GM19438 (cell line): ENCODE results near the gene KIAA1671.

ENCODE experiments used
- ATAC-seq: cut with Tn5 transposase; IDR thresholded peaks from one replicate; pipeline ENCODE4 v1.9.1; 2021; ENCODE audit warnings: low read depth; ENCODE audit not compliant: unreplicated experiment

The KIAA1671 gene

DNA sequence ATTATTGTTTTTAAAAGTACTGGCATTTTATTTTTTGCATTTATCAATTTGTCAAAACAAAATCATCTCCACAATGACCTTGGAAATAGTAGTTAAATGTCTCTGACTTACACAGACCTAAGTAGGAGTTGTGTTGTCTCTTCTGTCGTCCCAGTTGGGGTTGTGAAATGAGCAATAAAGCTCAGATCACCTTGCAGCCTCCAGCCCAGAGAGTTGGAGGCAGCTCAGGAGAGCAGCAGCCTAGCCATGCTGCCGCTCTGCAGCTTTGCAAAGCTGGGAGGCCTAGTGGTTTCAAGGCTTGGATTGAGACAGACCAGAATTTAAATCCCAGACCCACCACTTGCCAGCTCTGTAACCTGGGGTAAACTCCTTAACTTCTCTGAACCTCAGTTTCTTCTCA is 181.9 kb downstream of the KIAA1671 start:
- no peak for ATAC-seq

DNA sequence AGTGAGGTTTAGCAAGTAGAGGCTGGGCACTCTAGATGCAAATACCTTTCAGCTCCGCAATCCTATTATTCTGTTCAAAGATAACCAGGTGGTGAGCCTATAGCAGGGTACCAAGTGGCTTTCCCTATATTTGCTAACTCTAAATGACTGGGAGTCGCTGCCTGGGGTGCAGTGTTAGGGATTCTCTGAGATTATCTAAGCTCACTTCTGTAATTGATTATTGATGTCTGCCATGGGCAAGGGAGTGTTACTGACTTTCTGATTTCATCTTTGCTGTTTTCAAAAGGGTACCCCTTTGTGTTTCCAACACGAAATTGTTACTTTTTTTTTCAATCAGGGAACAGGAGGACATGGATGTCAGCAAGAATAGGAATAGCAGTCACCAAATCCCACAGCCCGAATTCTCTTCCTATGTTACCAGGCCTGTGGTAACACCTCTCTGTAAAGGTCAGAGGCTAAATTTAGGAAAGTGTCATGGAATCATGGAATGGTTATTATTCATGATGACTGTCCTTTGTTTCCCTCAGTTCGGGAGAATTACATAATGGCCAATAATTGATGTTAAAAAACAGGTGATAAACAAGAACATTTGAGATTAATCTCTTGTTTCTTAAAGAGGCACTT is 184.5 kb downstream of the KIAA1671 start:
- ATAC-seq, result no peak

DNA sequence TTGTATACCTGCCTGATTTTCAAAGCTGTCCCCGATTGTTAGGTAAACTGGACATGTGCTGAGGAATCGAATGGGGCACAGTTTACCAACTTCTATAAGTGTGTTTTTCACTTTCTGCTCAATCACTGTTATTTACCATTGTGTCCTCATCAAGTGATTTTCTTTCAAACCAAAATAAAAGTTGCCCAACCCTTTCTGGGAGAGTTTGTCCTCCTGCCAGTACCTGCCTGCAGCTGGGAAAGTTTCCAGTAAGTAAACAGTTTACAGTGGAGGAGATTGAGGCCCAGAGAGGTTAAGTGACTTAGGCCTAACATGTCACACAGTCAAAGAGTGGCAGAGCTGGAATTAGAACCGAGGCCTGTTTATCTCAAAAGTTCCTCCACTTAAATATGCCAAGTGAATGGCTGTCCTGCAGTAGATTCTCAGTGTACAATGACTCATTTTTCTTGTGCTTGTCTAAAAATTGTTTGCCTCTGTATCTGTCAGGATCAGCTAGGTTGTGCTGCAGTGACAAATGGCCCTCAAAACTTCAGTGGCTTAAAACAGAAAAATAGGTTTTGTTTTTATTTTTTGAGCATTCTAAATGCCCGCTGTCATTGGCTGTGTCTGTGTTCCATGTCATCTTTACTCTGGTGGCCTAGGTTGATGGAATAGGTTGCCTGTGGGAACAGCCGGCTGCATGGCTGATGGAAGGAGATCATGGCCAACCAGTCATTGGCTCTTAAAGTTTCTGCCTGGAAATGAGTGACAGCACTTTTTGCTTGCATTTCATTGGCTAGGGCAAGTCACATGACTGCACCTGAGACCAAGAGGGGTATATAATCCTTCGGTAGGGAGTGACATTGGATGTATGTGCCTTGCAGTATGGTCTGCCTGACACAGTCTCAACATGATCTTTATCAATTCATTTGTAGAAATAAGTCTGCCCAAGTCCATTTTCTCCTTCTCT is 185.3 kb downstream of the KIAA1671 start:
- no peak for ATAC-seq

DNA sequence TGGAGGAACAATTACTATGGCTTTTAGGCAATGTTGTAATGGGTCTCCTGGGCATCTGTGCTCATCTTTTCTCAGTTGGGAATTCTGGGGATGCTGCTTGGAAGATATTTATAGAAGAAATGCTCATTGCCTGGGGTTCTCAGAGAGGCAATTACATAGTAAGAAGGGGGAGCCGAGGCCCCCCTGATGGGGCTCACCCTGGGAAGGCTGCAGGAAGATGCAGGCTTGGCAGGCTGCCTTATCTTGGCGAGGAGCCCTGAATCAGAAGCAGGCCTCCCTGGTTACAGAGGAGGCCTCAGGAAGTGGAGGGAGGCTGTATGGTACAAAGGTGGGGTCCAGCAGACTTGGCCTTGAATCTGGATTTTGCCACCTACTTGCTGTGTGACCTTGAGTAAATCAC is 186.5 kb downstream of the KIAA1671 start:
- no peak for ATAC-seq

DNA sequence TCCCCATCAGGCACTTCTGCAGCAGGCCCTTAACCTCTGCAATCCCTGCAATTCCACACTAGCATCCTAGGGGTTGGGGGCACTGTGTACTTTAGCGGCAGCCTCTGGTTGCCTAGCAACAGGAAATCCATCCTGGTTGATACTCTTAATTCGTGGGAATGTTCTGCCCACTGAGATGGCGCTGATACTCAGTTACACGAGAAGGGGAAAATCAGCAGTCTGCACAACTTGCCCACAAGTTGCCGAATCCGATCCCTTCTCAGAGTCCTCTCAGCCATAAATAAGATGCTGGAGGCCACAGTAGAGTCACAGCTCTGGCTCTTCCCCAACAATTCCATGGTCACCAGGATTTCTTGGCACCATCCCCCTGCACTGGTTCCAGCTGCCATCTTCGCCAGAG is 189.6 kb downstream of the KIAA1671 start:
- ATAC-seq, result no peak

DNA sequence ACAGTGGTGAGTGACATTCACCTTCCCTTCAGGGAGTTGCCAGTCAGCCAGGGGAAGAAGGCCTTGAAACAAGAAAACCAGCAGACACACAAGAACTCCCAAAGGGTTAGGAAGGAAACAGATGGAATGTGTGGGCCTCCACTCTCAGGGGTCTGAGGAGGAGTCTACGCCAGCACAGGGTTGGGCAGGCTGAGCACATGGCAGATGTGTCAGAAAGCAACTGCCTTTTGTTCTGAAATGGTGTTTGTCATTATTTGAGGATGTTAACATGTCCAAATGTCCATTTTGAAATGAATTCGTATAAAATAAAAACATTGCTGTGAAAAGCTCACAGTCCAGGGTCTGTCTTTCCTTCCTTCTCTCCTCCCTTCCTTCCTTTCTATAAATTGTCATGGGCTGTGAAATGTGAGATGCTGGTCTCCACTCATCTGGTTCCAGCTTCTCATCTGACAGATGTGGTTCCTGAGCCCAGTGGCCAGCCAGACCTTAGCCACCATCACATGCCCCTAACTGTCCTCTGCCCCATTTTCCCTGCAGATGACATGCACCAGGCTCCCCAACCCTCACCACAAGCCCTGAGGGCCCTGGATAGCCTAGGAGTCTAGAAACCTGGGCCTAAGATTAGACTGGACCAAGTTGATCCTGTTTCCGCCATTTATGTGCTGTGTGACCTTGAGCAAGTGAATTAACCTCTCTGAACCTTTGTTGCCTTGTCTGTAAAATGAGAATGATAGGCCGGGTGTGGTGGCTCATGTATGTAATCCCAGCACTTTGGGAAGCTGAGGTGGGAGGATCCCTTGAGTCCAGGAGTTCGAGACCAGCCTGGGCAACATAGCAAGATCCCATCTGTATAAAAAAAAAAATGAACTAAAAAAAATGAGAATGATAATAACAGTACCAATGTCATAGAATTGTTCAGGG is 190.9 kb downstream of the KIAA1671 start:
- ATAC-seq, result no peak

DNA sequence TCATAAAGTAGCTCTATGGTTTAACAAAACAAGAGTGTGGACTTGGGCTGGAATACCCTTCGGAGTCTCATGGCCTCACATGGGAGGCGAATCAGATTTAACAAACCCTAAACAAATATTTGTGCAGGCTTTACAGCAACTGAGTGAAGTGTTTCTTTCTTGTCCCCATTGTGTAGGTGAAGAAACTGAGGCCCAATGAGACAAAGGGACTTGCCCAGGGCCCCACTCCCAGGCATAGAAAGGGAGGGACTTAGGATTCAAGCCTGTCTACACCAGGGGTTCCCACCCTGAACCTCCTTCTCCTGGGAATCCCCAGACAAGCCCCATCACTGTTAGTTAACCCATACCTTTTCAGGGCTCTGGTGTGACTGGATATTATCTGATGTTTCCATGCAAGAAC is 192.0 kb downstream of the KIAA1671 start:
- ATAC-seq, result no peak

DNA sequence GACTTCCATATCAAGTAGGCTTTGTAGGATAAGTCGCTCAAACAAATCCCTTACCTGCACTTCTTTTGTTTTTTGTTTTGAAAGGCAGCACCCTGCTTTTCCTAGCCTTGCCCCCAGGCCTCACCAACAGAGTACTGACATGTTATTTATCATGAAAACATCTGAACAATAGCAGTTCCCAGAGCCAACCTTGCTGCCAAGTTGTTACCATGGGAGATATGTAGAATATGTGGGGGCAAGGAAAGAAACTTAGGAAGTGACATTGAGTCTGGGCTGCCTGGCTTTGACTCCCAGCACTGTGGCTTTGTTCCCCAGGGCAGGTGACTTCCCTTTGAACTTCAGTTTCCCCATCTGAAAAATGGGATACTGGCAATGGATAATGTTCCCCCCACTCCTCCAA is 193.8 kb downstream of the KIAA1671 start:
- ATAC-seq, result no peak

DNA sequence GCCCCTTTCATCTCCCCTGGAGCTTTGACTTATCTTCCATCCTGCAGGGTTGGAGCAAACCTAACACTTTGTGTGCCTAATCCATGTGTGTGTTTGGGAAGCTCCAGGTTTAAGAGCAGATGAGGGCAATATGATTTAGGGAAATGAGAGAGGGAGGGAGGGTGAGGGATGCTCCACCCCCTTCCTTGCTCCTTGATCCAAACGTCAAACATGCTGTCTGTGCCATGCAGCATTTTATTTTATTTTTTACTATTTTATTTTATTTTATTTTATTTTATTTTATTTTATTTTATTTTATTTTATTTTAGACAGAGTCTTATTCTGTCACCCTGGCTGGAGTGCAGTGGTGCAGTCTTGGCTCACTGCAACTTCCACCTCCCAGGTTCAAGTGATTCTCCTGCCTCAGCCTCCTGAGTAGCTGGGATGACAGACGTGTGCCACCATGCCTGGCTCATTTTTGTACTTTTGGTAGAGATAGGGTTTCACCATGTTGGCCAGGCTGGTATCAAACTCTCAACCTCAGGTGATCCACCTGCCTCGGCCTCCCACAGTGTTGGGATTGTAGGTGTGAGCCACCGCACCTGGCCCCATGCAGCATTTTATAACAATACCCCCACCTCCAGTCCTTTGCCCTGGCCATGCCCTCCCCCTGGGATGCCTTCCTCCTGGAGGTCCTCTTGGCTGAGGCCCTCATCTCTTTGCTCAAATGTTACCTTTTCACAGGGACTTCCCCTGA is 194.6 kb downstream of the KIAA1671 start:
- ATAC-seq, result no peak

DNA sequence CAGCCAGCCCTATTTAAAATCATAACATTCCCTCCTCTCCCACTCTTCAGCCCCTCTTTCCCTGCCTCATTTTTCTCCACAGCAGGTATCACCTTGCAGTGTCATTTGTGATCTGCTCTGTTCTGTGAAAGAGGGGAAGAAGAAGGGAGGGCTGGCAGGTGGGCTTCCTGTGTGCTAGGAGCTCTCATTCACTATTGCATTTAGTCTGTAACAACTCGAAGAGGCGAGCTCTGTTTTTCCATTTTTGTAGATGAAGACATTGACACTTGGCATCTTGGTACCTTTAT is 195.1 kb downstream of the KIAA1671 start:
- no peak for ATAC-seq

DNA sequence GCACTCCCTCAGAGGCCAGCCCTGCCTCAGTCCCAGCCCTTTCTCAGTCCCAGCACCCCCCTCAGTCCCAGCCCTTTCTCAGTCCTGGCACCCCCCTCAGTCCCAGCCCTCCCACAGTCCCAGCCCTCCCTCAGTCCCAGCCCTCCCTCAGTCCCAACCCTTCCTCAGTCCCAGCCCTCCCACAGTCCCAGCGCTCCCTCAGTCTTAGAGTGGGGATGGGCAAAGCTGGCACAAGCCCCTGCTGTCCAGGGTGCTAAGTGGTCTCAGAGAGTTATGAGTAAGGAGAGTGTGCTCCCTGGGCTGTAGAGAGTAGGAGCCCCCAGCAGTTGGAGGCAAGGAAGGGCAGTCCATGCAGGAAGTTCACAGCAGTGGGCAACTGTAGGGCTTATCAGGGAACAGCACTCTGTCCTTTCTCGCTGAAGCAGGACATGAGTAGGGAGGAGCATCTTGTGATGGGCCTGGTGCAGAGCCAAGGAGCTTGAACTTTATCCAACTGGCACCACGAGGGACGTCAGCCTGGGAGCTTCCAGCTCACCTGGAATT is 195.7 kb downstream of the KIAA1671 start:
- no peak for ATAC-seq

DNA sequence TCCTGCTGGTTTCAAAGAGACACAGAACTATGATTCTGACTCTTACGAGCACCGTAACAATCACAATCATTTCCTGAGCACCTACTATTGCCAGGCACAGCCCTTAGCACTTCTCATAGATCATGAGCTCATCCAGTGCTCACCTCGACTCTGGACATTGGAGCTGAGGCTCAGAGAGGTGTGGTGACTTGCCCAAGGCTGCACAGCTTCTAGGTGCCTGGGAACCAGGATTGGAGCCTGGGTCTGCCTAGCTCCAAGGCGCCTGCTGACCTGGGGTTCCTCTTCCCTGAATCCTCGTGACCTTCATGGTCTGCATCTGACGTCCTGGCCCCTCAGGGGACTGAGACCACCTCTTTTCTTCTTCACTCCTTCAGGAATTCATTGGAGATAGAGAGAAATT is 196.5 kb downstream of the KIAA1671 start:
- ATAC-seq, result no peak

DNA sequence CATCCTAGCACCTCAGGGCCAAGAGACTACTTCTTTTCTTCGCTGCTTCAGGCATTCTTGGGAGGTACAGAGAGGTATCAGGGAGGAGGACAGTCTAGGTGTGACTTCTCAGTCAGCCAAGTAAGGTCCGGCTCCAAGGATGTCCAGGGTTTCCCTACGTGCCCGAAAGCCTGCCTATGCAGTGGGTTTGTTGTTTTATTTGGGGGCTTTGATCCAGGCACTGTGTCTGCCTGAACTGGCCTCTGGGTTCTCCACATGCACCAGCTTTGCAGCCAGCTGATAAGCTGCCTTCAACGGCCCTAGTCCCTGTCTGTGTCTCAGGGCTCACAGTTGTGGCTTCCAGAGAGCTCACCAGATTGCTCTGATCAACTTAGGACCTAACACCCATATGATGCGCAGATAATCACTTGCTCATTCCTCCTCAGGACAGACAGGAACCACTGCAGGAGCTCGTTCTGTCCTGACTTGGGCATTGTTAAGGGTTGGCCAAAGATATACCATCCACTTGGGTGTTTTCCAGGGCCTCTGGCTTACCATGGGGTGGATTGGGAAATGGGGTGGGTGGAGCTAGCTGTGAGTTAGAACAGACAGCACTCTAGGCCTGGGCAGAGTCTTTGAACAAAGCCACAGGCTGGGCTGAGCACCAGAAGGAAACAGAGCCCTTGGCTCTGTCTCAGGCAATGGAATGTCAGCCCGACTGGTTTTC is 201.6 kb downstream of the KIAA1671 start:
- no peak for ATAC-seq

DNA sequence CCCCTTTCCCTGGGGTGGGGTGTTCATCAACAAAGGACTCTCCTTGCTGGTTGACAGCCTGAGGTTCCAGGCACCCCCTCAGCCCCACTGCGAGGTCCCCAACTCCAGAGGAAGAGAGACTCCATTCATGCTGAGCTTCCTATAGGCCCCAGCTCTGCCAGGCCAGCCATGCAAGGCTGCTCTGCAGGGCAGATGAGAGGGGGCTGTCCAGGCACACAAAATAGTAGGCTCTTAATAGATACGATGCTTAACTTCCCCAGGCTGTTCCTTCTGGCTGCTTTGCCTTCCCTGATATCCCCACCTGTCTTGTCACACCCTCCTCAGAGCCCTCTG is 202.1 kb downstream of the KIAA1671 start:
- ATAC-seq, result no peak

DNA sequence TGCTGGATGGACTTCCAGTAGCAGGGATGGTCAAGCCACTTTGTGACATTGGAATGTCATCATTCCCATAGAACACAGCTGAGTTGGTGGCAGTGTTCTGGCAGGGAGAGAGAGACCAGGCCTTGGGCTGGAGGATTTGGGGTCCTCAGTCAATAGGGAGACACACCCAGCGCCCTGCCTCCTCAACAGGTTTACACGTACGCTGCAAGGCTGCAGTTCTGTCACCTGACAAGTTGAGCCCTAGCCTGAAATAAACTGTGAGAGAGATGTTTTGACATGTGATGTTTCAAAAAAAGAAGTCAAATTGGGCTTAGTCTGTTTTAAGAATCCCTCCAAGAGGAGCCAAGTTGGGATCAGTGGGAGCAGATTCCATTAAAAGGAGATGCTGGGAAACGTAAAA is 204.2 kb downstream of the KIAA1671 start:
- no peak for ATAC-seq

DNA sequence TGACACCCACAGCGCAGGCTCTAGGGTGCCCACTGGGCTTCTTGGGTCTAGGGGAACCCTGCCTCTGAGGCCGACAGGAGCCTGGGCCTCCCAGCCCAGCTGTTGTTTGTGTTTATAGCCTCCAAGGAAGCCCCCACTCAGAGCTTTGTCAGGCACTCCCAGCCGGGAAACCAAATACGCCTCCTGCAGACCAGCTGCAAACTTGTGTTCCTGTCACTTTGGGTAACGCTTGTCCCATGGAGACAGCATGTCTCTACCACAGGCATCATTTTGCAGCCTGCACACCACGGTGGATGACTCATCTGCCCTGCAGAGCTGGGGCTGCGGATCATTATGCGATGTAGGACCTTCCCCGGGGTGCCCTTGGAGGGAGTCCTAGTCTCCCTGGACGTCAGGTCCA is 206.5 kb downstream of the KIAA1671 start:
- no peak for ATAC-seq

DNA sequence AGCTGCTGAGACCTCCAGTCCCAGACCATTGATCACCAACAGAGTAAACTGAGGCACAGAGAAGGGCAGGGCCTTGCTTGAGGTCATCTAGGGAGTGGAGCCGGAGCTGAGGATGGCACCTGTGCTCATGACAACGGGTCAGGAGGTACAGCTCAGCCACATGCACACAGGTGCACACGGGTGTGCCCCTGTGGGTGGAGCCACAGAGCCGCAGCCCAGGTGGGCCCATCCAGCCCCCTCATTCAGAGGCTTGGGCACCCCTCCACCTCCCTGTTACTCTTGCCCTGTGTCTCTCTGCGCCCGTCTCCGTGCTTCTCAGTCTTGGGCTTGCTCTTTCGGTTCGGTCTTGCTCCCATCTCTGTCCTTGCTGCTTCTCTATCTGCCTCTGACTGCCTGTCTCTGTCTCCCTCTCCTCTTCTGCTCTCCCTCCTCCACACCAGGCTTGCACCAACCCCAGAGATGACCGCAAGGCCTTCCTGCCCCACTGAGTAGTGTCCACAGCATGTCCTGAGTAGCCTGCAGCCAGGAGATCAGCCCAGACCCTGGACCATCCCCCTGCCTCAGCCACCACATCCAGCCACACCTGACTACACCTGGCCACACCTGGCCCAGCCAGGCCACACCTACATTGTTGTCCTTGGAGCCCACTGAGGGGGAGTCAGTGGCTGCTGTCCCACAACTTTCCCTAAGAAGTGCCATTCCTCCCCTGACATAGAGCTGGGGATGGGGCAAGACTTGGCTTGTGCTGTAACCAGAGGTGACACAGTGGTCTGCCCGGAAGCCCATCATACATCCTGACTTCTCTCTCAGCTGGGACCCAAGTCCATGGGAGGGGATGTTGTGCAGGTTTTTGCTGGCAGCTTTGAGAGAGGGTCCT is 207.8 kb downstream of the KIAA1671 start:
- no peak for ATAC-seq

DNA sequence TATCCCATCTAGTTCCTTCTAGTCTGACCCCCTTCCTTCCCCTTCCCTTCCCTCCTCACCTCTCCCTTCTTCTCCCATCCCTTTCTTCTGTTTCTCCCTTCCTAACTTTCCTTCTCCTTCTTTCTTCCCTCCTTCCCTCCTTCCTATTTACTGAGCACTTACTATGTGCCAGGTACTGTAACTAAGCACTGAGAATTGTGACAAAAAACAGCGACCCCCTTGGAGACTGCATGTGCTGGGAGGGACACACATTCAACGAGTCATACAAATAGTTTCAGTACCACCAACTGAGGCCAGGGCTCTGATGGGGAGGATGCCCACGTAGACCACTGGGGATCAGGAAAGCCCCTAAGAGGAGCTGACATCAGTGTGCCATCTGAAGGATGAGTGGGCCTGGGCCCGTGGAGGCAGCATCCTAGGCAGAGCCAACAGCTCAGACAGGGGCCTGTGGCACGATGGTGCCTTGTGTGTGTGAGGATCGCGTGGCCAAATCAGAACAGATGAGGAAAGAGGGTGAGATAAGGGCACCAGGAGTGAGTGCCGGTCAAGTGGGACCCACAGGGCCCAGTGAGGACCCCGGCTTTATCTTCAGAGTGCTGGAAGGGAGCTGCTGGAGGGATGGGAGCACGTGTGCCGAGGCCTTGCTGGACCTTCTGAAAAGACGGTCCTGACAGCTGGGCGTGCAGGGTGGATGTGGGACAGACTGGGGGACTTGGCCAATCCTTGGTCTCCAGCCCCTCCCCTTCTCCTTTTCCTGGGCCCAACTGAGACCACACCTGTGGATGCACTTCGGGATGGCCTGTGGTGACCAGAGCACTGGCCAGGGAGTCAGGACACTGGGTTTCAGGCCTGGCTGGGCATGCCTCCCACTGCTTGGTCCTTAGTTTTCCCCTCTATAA is 208.8 kb downstream of the KIAA1671 start:
- ATAC-seq, result no peak
